GM12801 (cell line): Measurements from ENCODE around the gene WDR36.

Source experiments
- TF ChIP-seq, protein P1 (sequence below): IDR thresholded peaks from one replicate; pipeline ENCODE4 v1.5.1; 2011; ENCODE audit warnings: control low read depth; ENCODE audit not compliant: insufficient read length; ENCODE audit errors: extremely low read depth

Gene WDR36

GRCh38 chr5:111107371-111107770, 15.2 kb downstream of the WDR36 start:
- TF ChIP-seq, protein P1, sequence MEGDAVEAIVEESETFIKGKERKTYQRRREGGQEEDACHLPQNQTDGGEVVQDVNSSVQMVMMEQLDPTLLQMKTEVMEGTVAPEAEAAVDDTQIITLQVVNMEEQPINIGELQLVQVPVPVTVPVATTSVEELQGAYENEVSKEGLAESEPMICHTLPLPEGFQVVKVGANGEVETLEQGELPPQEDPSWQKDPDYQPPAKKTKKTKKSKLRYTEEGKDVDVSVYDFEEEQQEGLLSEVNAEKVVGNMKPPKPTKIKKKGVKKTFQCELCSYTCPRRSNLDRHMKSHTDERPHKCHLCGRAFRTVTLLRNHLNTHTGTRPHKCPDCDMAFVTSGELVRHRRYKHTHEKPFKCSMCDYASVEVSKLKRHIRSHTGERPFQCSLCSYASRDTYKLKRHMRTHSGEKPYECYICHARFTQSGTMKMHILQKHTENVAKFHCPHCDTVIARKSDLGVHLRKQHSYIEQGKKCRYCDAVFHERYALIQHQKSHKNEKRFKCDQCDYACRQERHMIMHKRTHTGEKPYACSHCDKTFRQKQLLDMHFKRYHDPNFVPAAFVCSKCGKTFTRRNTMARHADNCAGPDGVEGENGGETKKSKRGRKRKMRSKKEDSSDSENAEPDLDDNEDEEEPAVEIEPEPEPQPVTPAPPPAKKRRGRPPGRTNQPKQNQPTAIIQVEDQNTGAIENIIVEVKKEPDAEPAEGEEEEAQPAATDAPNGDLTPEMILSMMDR: no peak

DNA sequence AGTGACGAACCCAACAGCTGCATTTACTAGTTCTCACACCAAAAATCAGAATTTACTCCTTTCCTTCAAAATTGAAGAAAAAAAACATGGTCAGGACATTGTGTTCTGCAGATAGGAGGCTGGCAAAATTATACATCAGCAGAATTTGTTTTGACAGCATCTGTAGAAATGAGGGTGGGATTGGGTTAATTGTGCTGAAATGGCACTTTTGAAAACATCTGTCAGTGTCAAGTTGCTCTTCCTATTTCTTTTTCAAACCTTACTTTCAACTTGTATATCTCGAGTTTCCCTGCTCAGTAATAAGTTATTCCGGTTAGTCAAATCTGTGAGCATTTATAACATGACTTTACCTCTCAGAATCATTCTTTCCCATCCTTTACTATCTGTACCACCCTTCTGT, 19.8 kb downstream of the WDR36 start:
- TF ChIP-seq, protein P1: no peak

DNA sequence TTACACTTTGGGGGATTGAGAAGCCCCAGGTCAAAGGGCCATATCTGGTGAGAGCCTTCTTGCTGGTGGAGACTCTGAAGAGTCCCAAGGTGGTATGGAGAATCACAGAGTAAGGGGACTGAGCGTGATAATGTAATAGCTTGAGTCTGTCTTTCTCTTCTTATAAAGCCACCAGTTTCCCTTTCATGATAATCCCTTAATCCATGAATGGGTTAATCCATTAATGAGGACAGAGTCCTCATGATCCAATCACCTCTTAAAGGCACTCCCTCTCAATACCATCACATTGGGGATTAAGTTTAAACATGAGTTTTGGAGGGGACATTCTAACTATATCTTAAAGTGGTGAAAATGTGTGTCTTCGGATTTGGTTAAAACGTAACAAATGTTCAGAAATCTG, 21.5 kb downstream of the WDR36 start:
- TF ChIP-seq, protein P1: no peak

- TF ChIP-seq, protein P1: no peak
Measured at GRCh38 chr5:111115229-111115628, 23.1 kb downstream of the WDR36 start.

- TF ChIP-seq, protein P1: no peak
Measured at GRCh38 chr5:111116550-111116949, 24.4 kb downstream of the WDR36 start.

DNA sequence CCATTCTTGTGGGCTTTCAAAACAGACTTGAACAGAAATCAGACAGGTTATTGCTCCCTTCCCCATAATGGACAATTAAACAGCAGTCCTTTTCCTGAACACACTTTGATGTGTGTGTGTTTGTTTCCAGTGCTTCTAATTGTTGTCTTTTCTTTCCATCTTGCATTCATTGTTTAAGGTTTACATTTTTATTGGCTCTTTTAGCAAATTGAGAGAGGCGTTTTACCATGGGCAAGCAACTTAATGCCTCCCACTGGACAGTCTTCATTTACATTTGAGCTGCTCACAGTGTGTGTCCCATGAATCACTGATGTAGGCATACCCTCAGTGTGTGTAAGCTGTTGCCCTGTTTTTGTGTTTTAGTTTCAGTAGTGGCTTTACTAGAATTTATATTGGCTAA, 25.0 kb downstream of the WDR36 start:
- TF ChIP-seq, protein P1: no peak

DNA sequence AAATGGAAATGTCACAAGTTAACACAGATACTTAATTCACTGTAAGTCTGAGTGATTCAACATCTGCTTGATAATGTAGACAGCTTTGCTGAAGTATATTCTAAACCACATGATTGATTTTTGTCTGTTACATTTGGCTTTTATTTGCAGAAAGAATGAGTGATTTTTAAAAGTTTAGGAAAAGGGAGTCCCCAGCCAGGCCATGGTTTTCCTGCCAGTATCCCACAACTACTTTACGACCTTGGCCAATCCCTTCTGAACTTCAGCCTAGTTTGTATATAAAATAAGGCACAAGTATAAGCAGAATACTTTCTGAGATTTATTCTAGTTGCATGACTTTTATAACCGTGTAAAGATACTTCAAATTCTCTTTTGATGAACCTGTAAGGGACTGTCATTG, 27.1 kb downstream of the WDR36 start:
- TF ChIP-seq, protein P1: no peak

DNA sequence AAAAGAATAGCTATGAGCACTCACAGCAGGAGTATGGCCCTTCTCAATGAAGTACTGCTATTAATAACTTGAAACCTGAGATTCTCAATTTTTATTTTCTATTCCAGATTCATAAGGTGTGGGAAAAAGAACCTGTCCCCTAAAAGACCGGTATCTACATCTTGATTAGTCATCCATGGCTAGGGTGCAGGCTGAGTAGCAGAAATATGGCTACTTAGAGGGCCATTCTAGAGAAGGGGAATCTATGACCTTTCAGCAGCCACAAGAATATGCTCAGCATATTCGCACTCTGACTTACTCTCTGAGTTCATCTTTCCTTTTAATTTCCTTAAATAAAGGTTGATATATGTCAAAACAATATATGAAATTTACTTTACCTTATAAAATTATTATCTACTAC, 27.7 kb downstream of the WDR36 start:
- TF ChIP-seq, protein P1: no peak
